K562 (cell line): ENCODE data around the gene MED22. TPM values are rescaled to one million over a fixed set of nuclear protein-coding genes. Genes with fewer than 3 reads are reported as not detected.

Experiments used
- CBX1 ChIP-seq: sonication (generic); IDR thresholded peaks from 2 replicates; pipeline ENCODE4 v1.6.1; 2016; ENCODE audit warnings: antibody characterized with exemption, low read depth, mild to moderate bottlenecking
- CHD2 ChIP-seq: IDR thresholded peaks from 2 replicates; pipeline ENCODE4 v1.6.1; 2011; ENCODE audit warnings: low read depth, low read length
- ELF2 ChIP-seq: fragments of 250-450 bp; sonication (Bioruptor Pico); IDR thresholded peaks from 2 replicates; pipeline ENCODE4 v1.5.0; 2021; ENCODE audit warnings: mild to moderate bottlenecking
- EP400 ChIP-seq: fragments of 450-650 bp; IDR thresholded peaks from 2 replicates; pipeline ENCODE4 v1.6.1; 2017; ENCODE audit warnings: antibody characterized with exemption, mild to moderate bottlenecking, moderate library complexity
- FOXA3 ChIP-seq, 2 experiments: fragments of 450-650 bp in 1 of 2; sonication (generic) in 1 of 2; formaldehyde crosslinking; IDR thresholded peaks in 1 of 2; conservative IDR thresholded peaks in 1 of 2; 2 replicates each; pipeline versions ENCODE4 v1.4.0 to v1.8.0; 2020 to 2022; ENCODE audit warnings: mild to moderate bottlenecking in 2 of 2, missing genetic modification reagents in 1 of 2
- FOXJ2 ChIP-seq: fragments of 200-800 bp; sonication (Bioruptor generic); IDR thresholded peaks from 2 replicates; pipeline ENCODE4 v1.6.1; 2016; ENCODE audit warnings: missing genetic modification characterization, missing compliant biosample characterization
- HDAC3 ChIP-seq: fragments of 450-650 bp; IDR thresholded peaks from 2 replicates; pipeline ENCODE4 v1.6.1; 2018; ENCODE audit warnings: borderline replicate concordance, mild to moderate bottlenecking, moderate library complexity; ENCODE audit not compliant: partially characterized antibody
- HIVEP1 ChIP-seq: fragments of 250-450 bp; sonication (Bioruptor Pico); IDR thresholded peaks from 2 replicates; pipeline ENCODE4 v1.4.0; 2020; ENCODE audit warnings: mild to moderate bottlenecking
- HSF4 ChIP-seq: fragments of 250-450 bp; sonication (Bioruptor Pico); IDR thresholded peaks from 2 replicates; pipeline ENCODE4 v2.1.2; 2022; ENCODE audit warnings: mild to moderate bottlenecking, moderate library complexity, borderline replicate concordance
- MEF2A ChIP-seq: IDR thresholded peaks from 2 replicates; pipeline ENCODE4 v1.6.1; 2011; ENCODE audit warnings: low read depth, mild to moderate bottlenecking, low read length, moderate library complexity; ENCODE audit not compliant: control insufficient read depth
- MTA1 ChIP-seq: fragments of 450-650 bp; IDR thresholded peaks from 2 replicates; pipeline ENCODE4 v1.6.1; 2017; ENCODE audit warnings: borderline replicate concordance
- PCBP2 ChIP-seq: fragments of 200-400 bp; formaldehyde crosslinking; IDR thresholded peaks from 2 replicates; pipeline ENCODE4 v1.6.1; 2018; ENCODE audit warnings: low read length, low read depth, mild to moderate bottlenecking, moderate library complexity; ENCODE audit not compliant: poor library complexity, severe bottlenecking
- POLR2AphosphoS5 ChIP-seq: IDR thresholded peaks from 2 replicates; pipeline ENCODE4 v1.6.1; 2011; ENCODE audit warnings: mild to moderate bottlenecking, low read depth, low read length, moderate library complexity; ENCODE audit not compliant: control insufficient read depth, insufficient read depth
- PYGO2 ChIP-seq: fragments of 450-650 bp; IDR thresholded peaks from 2 replicates; pipeline ENCODE4 v1.6.1; 2016; ENCODE audit warnings: mild to moderate bottlenecking, missing genetic modification characterization, moderate library complexity, missing compliant biosample characterization
- RAD21 ChIP-seq, 2 experiments: fragments of 250-450 bp in 1 of 2; fragments of 450-650 bp in 1 of 2; sonication (Bioruptor Pico) in 1 of 2; formaldehyde crosslinking in 1 of 2; IDR thresholded peaks in 1 of 2; conservative IDR thresholded peaks in 1 of 2; 2 replicates each; pipeline versions ENCODE4 v1.4.0 to v1.8.0; 2020 to 2022; ENCODE audit warnings: mild to moderate bottlenecking in 2 of 2, moderate library complexity in 1 of 2
- SOX6 ChIP-seq: fragments of 450-650 bp; IDR thresholded peaks from 2 replicates; pipeline ENCODE4 v1.6.1; 2014; ENCODE audit warnings: mild to moderate bottlenecking
- TRIM28 ChIP-seq: fragments of 450-650 bp; IDR thresholded peaks from 2 replicates; pipeline ENCODE4 v1.6.1; 2017
- WHSC1 ChIP-seq: IDR thresholded peaks from one replicate; pipeline ENCODE4 v1.6.1; 2012; ENCODE audit warnings: low read length, control low read depth, inconsistent platforms
- ZBTB17 ChIP-seq: fragments of 450-650 bp; formaldehyde crosslinking; IDR thresholded peaks from 2 replicates; pipeline ENCODE4 v1.4.0; 2020; ENCODE audit warnings: mild to moderate bottlenecking
- ZBTB8A ChIP-seq: fragments of 450-650 bp; IDR thresholded peaks from 2 replicates; pipeline ENCODE4 v1.6.1; 2018; ENCODE audit warnings: mild to moderate bottlenecking, moderate library complexity; ENCODE audit not compliant: partially characterized antibody
- ZNF76 ChIP-seq: fragments of 250-450 bp; sonication (Bioruptor Pico); IDR thresholded peaks from 2 replicates; pipeline ENCODE4 v1.4.0; 2020; ENCODE audit warnings: mild to moderate bottlenecking, moderate library complexity, borderline replicate concordance
- polyA plus RNA-seq, 8 experiments: library from polyadenylated mRNA; depleted of rRNA in 4 of 8; stranded (reverse) in 5 of 8; unstranded in 3 of 8; fragments of >200 nt; fragmentation: Nextera tagmentation in 2 of 8; fragmentation: Illumina TruSeq in 1 of 8; extraction: Ambion mirVana in 2 of 8; extraction: Trizol in 1 of 8; gene quantifications; 2 replicates each; pipeline versions ENCODE4 v1.2.1 to v1.2.3, GENCODE V29; 2011 to 2014; ENCODE audit warnings: inconsistent platforms in 1 of 8, missing spikeins in 1 of 8
- total RNA-seq, 7 experiments: library from RNA; depleted of rRNA in 6 of 7; stranded (reverse); fragments of >200 nt in 6 of 7; fragmentation: Illumina TruSeq in 2 of 7; extraction: Trizol in 2 of 7; gene quantifications; 2 replicates each; pipeline versions ENCODE4 v1.2.1 to v1.2.3, GENCODE V29; 2011 to 2021; ENCODE audit warnings: low replicate concordance in 1 of 7
- TF ChIP-seq, protein P1 (sequence below): fragments of 450-650 bp; formaldehyde crosslinking; IDR thresholded peaks from 2 replicates; pipeline ENCODE4 v1.4.0; 2020; ENCODE audit warnings: mild to moderate bottlenecking, mixed read lengths
- TF ChIP-seq, protein P2 (sequence below): fragments of 250-450 bp; sonication (Bioruptor Pico); IDR thresholded peaks from 2 replicates; pipeline ENCODE4 v1.4.0; 2020; ENCODE audit warnings: mild to moderate bottlenecking
- TF ChIP-seq, protein P3 (sequence below): fragments of 450-650 bp; IDR thresholded peaks from 2 replicates; pipeline ENCODE4 v1.6.1; 2016; ENCODE audit warnings: mild to moderate bottlenecking

The MED22 gene
- total and polyA plus RNA-seq, 9 of the 15 experiments (the other 6 are each of a cell fraction or from before 2014, with no cell fraction given), result 0.73 to 35.6 (median 22.3) TPM

DNA sequence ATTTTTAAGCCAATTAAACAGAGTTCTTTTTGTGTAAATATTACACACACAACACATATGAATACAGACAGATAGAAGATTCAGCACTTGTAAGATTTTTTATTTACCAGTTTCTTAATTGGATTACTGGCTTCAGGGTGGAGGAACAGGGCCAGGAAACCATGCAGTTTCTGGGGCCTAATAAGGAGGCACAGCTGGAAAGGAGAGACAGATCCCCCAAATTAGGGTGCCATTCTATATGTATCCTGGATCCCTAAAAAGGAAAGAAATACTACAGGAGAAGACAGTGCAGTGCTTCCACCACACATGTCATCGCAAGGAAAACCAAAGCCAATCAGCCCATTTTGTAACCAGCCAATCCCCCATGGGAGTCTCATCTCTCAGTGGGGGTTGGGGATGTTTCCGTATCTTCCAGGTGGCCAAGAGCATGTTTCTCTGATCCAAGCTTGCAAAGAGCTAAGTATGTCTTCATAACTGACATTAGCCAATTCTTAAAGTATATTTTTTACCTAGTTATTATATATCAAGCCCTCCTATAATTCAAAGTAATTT lies 57.1 kb downstream of the MED22 start (continued):
- TF ChIP-seq POLR2AphosphoS5 (no peak), MEF2A (no peak), FOXA3 (CRISPR knock-in tag; conservative IDR thresholded peaks at IDR 0.05 in 1 of 2, IDR thresholded peaks at IDR 0.05 in 1 of 2) (no peak), ZBTB17 (CRISPR knock-in tag) (no peak), FOXJ2 (tag) (no peak), CHD2 (no peak), EP400 (no peak), TRIM28 (peak; percentile 98), ELF2 (CRISPR knock-in tag) (no peak), ZNF76 (CRISPR knock-in tag) (no peak), CBX1 (peak; percentile 92), ZBTB8A (no peak), WHSC1 (no peak), PCBP2 (no peak), RAD21 (CRISPR knock-in tag; conservative IDR thresholded peaks at IDR 0.05 in 1 of 2, IDR thresholded peaks at IDR 0.05 in 1 of 2) (no peak), HDAC3 (no peak), SOX6 (no peak), HIVEP1 (CRISPR knock-in tag) (no peak), HSF4 (CRISPR knock-in tag) (no peak), MTA1 (no peak), PYGO2 (tag) (no peak)
- TF ChIP-seq, protein P1, sequence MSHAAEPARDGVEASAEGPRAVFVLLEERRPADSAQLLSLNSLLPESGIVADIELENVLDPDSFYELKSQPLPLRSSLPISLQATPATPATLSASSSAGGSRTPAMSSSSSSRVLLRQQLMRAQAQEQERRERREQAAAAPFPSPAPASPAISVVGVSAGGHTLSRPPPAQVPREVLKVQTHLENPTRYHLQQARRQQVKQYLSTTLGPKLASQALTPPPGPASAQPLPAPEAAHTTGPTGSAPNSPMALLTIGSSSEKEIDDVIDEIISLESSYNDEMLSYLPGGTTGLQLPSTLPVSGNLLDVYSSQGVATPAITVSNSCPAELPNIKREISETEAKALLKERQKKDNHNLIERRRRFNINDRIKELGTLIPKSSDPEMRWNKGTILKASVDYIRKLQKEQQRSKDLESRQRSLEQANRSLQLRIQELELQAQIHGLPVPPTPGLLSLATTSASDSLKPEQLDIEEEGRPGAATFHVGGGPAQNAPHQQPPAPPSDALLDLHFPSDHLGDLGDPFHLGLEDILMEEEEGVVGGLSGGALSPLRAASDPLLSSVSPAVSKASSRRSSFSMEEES (CRISPR knock-in tag), result no peak
- TF ChIP-seq, protein P2, sequence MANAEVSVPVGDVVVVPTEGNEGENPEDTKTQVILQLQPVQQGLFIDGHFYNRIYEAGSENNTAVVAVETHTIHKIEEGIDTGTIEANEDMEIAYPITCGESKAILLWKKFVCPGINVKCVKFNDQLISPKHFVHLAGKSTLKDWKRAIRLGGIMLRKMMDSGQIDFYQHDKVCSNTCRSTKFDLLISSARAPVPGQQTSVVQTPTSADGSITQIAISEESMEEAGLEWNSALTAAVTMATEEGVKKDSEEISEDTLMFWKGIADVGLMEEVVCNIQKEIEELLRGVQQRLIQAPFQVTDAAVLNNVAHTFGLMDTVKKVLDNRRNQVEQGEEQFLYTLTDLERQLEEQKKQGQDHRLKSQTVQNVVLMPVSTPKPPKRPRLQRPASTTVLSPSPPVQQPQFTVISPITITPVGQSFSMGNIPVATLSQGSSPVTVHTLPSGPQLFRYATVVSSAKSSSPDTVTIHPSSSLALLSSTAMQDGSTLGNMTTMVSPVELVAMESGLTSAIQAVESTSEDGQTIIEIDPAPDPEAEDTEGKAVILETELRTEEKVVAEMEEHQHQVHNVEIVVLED, result no peak
- TF ChIP-seq, protein P3, sequence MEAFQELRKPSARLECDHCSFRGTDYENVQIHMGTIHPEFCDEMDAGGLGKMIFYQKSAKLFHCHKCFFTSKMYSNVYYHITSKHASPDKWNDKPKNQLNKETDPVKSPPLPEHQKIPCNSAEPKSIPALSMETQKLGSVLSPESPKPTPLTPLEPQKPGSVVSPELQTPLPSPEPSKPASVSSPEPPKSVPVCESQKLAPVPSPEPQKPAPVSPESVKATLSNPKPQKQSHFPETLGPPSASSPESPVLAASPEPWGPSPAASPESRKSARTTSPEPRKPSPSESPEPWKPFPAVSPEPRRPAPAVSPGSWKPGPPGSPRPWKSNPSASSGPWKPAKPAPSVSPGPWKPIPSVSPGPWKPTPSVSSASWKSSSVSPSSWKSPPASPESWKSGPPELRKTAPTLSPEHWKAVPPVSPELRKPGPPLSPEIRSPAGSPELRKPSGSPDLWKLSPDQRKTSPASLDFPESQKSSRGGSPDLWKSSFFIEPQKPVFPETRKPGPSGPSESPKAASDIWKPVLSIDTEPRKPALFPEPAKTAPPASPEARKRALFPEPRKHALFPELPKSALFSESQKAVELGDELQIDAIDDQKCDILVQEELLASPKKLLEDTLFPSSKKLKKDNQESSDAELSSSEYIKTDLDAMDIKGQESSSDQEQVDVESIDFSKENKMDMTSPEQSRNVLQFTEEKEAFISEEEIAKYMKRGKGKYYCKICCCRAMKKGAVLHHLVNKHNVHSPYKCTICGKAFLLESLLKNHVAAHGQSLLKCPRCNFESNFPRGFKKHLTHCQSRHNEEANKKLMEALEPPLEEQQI, result no peak
- TF ChIP-seq, all 486 proteins: peak for 13
